Gastroesophageal sphincter (tissue), 4 donors: Measurements from ENCODE around the gene STPG4. TPM values are rescaled to one million over a fixed set of nuclear protein-coding genes. Genes with fewer than 3 reads are reported as not detected.
A peak's percentile ranks its signal among the peaks of the same experiment; 100 is the strongest.

Experiments used
- ATAC-seq: fragments of 150-250 bp; one replicate; pipeline ENCODE4 v1.9.1; 2016; ENCODE audit warnings: mild to moderate bottlenecking, moderate library complexity
- H3K27ac ChIP-seq, 4 donors: fragments of 200-600 bp; sonication (generic) in 3 of 4; 1 replicate in 3 of 4; 2 replicates in 1 of 4; pipeline ENCODE4 v1.5.1; 2016 to 2019
- H3K27me3 ChIP-seq: fragments of 200-600 bp; sonication (generic); one replicate; pipeline ENCODE4 v1.5.1; 2019
- H3K36me3 ChIP-seq, 2 donors: fragments of 200-600 bp; sonication (generic); one replicate each; pipeline ENCODE4 v1.5.1; 2019; ENCODE audit warnings: control low read depth in 1 of 2
- H3K4me1 ChIP-seq, 3 donors: fragments of 200-600 bp; sonication (generic); 1 replicate in 2 of 3; 2 replicates in 1 of 3; pipeline ENCODE4 v1.5.1; 2016 to 2019; ENCODE audit warnings: control low read depth in 2 of 3
- H3K4me3 ChIP-seq, 2 donors: fragments of 200-600 bp; sonication (generic); one replicate each; pipeline ENCODE4 v1.5.1; 2019; ENCODE audit warnings: mild to moderate bottlenecking in 1 of 2, moderate library complexity in 1 of 2
- H3K9me3 ChIP-seq, 3 donors: fragments of 200-600 bp; sonication (generic); one replicate each; pipeline ENCODE4 v1.5.1; 2017 to 2019; ENCODE audit warnings: control low read depth in 2 of 3
- CTCF ChIP-seq, 4 experiments: fragments of 200-600 bp in 2 of 4; fragments of 450-650 bp in 2 of 4; sonication (generic) in 1 of 4; IDR thresholded peaks; one replicate each; pipeline ENCODE4 v1.5.1; 2017 to 2019; ENCODE audit warnings: antibody characterized with exemption in 4 of 4, mild to moderate bottlenecking in 2 of 4, moderate library complexity in 2 of 4
- EP300 ChIP-seq: sonication (generic); formaldehyde crosslinking; IDR thresholded peaks from one replicate; pipeline ENCODE4 v1.6.1; 2017; ENCODE audit warnings: antibody characterized with exemption, mild to moderate bottlenecking
- POLR2A ChIP-seq, 2 donors: fragments of 450-650 bp; IDR thresholded peaks; one replicate each; pipeline ENCODE4 v1.6.1; 2017; ENCODE audit warnings: antibody characterized with exemption in 2 of 2, mild to moderate bottlenecking in 2 of 2, moderate library complexity in 1 of 2
- POLR2AphosphoS5 ChIP-seq: sonication (generic); formaldehyde crosslinking; IDR thresholded peaks from one replicate; pipeline ENCODE4 v1.6.1; 2017; ENCODE audit warnings: antibody characterized with exemption
- WGBS, 2 donors: methylation state at CpG; one replicate each; pipeline ENCODE4 v1.1.5; 2018; ENCODE audit warnings: low coverage in 1 of 2; 5-methylcytosine and 5-hydroxymethylcytosine counted together
- total RNA-seq, 4 donors: library from RNA; depleted of rRNA; stranded (reverse); fragments of >200 nt; gene quantifications; one replicate each; pipeline ENCODE4 v1.1.0, GENCODE V29; 2016

STPG4 gene
- total RNA-seq, 4 donors from 2014 or later, result 0.23 to 0.67 TPM; not detected in 2

- H3K36me3 ChIP-seq, result no peaks in the 10 kb centered on the region
- ATAC-seq, result no peak
- peak overlapping the region in 3 of 4 donors; percentile 26 to 66 (median 57) for H3K27ac ChIP-seq
- no peak overlapping the region for H3K4me3 ChIP-seq
- no peaks in the 10 kb centered on the region for H3K9me3 ChIP-seq
- no peaks in the 10 kb centered on the region for H3K27me3 ChIP-seq
- 23 to 39% methylated on average over 1 to 4 of the region's 6 CpGs for WGBS, 2 donors
- TF ChIP-seq EP300, result no peak
- TF ChIP-seq CTCF (IDR thresholded peaks at IDR 0.05), result no peak
- TF ChIP-seq POLR2A (IDR thresholded peaks at IDR 0.05), result no peak
- no peak for TF ChIP-seq POLR2AphosphoS5
- peaks cover 0 to 61% (median 35%) of the 10 kb centered on the region in 3 donors for H3K4me1 ChIP-seq
Measured at GRCh38 chr2:47086571-47086970, 68.5 kb downstream of the STPG4 start.

GRCh38 chr2:47086054-47086471, 69.0 kb downstream of the STPG4 start:
- H3K4me3 ChIP-seq, result no peak overlapping the region
- H3K27ac ChIP-seq, result peak overlapping the region in 3 of 4 donors; percentile 26 to 66 (median 57)
- no peaks in the 10 kb centered on the region for H3K36me3 ChIP-seq
- ATAC-seq, result peak; percentile 17
- H3K4me1 ChIP-seq, result peaks cover 0 to 58% (median 32%) of the 10 kb centered on the region in 3 donors
- H3K9me3 ChIP-seq, result no peaks in the 10 kb centered on the region
- no peaks in the 10 kb centered on the region for H3K27me3 ChIP-seq
- TF ChIP-seq POLR2A (IDR thresholded peaks at IDR 0.05), result no peak
- no peak for TF ChIP-seq EP300
- TF ChIP-seq POLR2AphosphoS5, result no peak
- no peak for TF ChIP-seq CTCF (IDR thresholded peaks at IDR 0.05)
- 21 to 61% methylated on average over 4 to 9 of the region's 9 CpGs for WGBS, 2 donors

GRCh38 chr2:47083886-47084687, 71.0 kb downstream of the STPG4 start:
- 39 to 89% methylated on average over 2 to 10 of the region's 17 CpGs for WGBS, 2 donors
- no peak overlapping the region for H3K4me3 ChIP-seq
- H3K27me3 ChIP-seq, result no peaks in the 10 kb centered on the region
- TF ChIP-seq CTCF (IDR thresholded peaks at IDR 0.05) (no peak), POLR2AphosphoS5 (no peak), EP300 (no peak), POLR2A (IDR thresholded peaks at IDR 0.05) (no peak)
- no peaks in the 10 kb centered on the region for H3K9me3 ChIP-seq
- ATAC-seq, result peak; percentile 42
- H3K36me3 ChIP-seq, result no peaks in the 10 kb centered on the region
- H3K4me1 ChIP-seq, result peaks cover 0 to 72% (median 44%) of the 10 kb centered on the region in 3 donors
- peak overlapping the region in 3 of 4 donors; percentile 34 to 59 (median 48) for H3K27ac ChIP-seq

- TF ChIP-seq CTCF (IDR thresholded peaks at IDR 0.05) (no peak), POLR2AphosphoS5 (no peak), EP300 (no peak), POLR2A (IDR thresholded peaks at IDR 0.05) (no peak)
- no peak for ATAC-seq
- no peaks in the 10 kb centered on the region for H3K36me3 ChIP-seq
- 100% methylated on average over 1 of the region's 3 CpGs; no CpG with 5 or more reads in 1 of the 2 donors for WGBS, 2 donors
- no peaks in the 10 kb centered on the region for H3K9me3 ChIP-seq
- no peaks in the 10 kb centered on the region for H3K27me3 ChIP-seq
- no peak overlapping the region for H3K4me3 ChIP-seq
- peaks cover 0 to 72% (median 39%) of the 10 kb centered on the region in 3 donors for H3K4me1 ChIP-seq
- H3K27ac ChIP-seq, result peak overlapping the region in 2 of 4 donors; percentile 48 to 59
Measured at GRCh38 chr2:47083485-47083884, 71.6 kb downstream of the STPG4 start.

GRCh38 chr2:47083005-47083404, 72.1 kb downstream of the STPG4 start:
- ATAC-seq, result no peak
- Histone ChIP-seq H3K9me3 (no peaks in the 10 kb centered on the region), H3K27ac (peak overlapping the region in 1 of 4 donors; percentile 59), H3K4me3 (no peak overlapping the region), H3K4me1 (peaks cover 0 to 69% (median 36%) of the 10 kb centered on the region in 3 donors), H3K27me3 (no peaks in the 10 kb centered on the region), H3K36me3 (no peaks in the 10 kb centered on the region)
- TF ChIP-seq CTCF (IDR thresholded peaks at IDR 0.05) (no peak), POLR2A (IDR thresholded peaks at IDR 0.05) (no peak), EP300 (no peak), POLR2AphosphoS5 (no peak)
- WGBS, 2 donors, result 90% methylated on average over 2 of the region's 6 CpGs; no CpG with 5 or more reads in 1 of the 2 donors
